Activated CD8-positive, alpha-beta memory T cell treated with anti-CD3 and anti-CD28 coated beads, Interleukin-2, amount 50 U/mL, for 24 hours (primary cell): ENCODE measurements around the gene EIF3I.

Experiments used
- DNase-seq: peaks from one replicate; pipeline ENCODE4 v3.0.0-alpha.2; 2020; ENCODE audit errors: extremely low read depth

The EIF3I gene

GRCh38 chr1:32266921-32267591 is 44.8 kb downstream of the EIF3I start:
- DNase-seq: no peak

GRCh38 chr1:32269744-32270143 is 47.5 kb downstream of the EIF3I start:
- DNase-seq: no peak

GRCh38 chr1:32272557-32273390 is 50.6 kb downstream of the EIF3I start:
- no peak for DNase-seq

GRCh38 chr1:32273391-32274208 is 51.4 kb downstream of the EIF3I start:
- DNase-seq: peak; percentile 64

- DNase-seq: no peak
Observed at GRCh38 chr1:32274646-32275340, 52.6 kb downstream of the EIF3I start.

- DNase-seq: no peak
Observed at GRCh38 chr1:32275424-32275823, 53.2 kb downstream of the EIF3I start.

- DNase-seq: no peak
Observed at GRCh38 chr1:32276032-32276782, 54.0 kb downstream of the EIF3I start.
